H1 (cell line): ENCODE data around the gene MACF1. TPM values are rescaled to one million over a fixed set of nuclear protein-coding genes. Genes with fewer than 3 reads are reported as not detected.

Source experiments
- CTCF ChIA-PET: fragments of 300-600 bp; sonication (Branson Sonifier 250); formaldehyde crosslinking; loops from one replicate; lab custom pipeline; 2021; ENCODE audit not compliant: partially characterized antibody; lab: Charles Lee
- POLR2A ChIA-PET: fragments of 300-600 bp; sonication (Branson Sonifier 250); formaldehyde crosslinking; loops from one replicate; lab custom pipeline; 2021; ENCODE audit warnings: inconsistent platforms; ENCODE audit not compliant: partially characterized antibody; lab: Charles Lee
- DNase-seq, 2 experiments: peaks; one replicate each; pipeline versions ENCODE4 v3.0.0 to v3.0.0-alpha.2; 2010 to 2022; ENCODE audit warnings: low spot score in 2 of 2, low read depth in 1 of 2, mixed read lengths in 1 of 2
- FAIRE-seq: peaks from 2 replicates; lab custom pipeline; 2011; peaks lifted over from hg19 to GRCh38; lab: Jason Lieb, UNC
- H2AFZ ChIP-seq: 2 replicates; pipeline ENCODE4 v1.8.1; 2012; ENCODE audit warnings: low read length, inconsistent platforms
- H2AK5ac ChIP-seq: 2 replicates; pipeline ENCODE4 v1.6.1; 2013; ENCODE audit warnings: low read depth, low read length
- H2BK120ac ChIP-seq: replicated peaks from 2 replicates; pipeline ENCODE3; 2013; ENCODE audit warnings: low read depth, low read length, inconsistent platforms
- H2BK12ac ChIP-seq: 2 replicates; pipeline ENCODE4 v1.6.1; 2013; ENCODE audit warnings: low read depth, low read length
- H2BK15ac ChIP-seq: 2 replicates; pipeline ENCODE4 v1.6.1; 2013; ENCODE audit warnings: low read length
- H2BK20ac ChIP-seq: 2 replicates; pipeline ENCODE4 v1.6.1; 2013; ENCODE audit warnings: low read length
- H2BK5ac ChIP-seq: 2 replicates; pipeline ENCODE4 v1.6.1; 2013; ENCODE audit warnings: low read depth, low read length
- H3K14ac ChIP-seq: 2 replicates; pipeline ENCODE4 v1.6.1; 2013; ENCODE audit warnings: inconsistent platforms; ENCODE audit not compliant: insufficient read length
- H3K18ac ChIP-seq: 2 replicates; pipeline ENCODE4 v1.6.1; 2013; ENCODE audit warnings: low read length; ENCODE audit errors: extremely low read depth
- H3K23ac ChIP-seq: 2 replicates; pipeline ENCODE4 v1.6.1; 2013; ENCODE audit warnings: inconsistent platforms; ENCODE audit not compliant: insufficient read length
- H3K23me2 ChIP-seq: 2 replicates; pipeline ENCODE4 v1.6.1; 2013; ENCODE audit warnings: low read depth, low read length
- H3K27ac ChIP-seq: 2 replicates; pipeline ENCODE4 v1.6.1; 2011; ENCODE audit warnings: low read depth, low read length, inconsistent platforms
- H3K27me3 ChIP-seq, 4 experiments: replicated peaks in 1 of 4; 1 replicate in 1 of 4; 2 replicates in 3 of 4; pipeline versions ENCODE4 v1.6.1 to v1.8.1; 2011 to 2013; ENCODE audit warnings: low read length in 3 of 4, mild to moderate bottlenecking in 3 of 4, inconsistent platforms in 2 of 4, mixed read lengths in 2 of 4, moderate library complexity in 1 of 4; ENCODE audit not compliant: control insufficient read depth in 3 of 4, insufficient read depth in 3 of 4; ENCODE audit errors: extremely low read depth in 1 of 4
- H3K36me3 ChIP-seq, 4 experiments: 2 replicates each; pipeline versions ENCODE4 v1.6.1 to v1.8.1; 2011 to 2013; ENCODE audit warnings: mild to moderate bottlenecking in 4 of 4, low read length in 3 of 4, moderate library complexity in 2 of 4, control low read depth in 1 of 4, inconsistent platforms in 1 of 4; ENCODE audit not compliant: insufficient read depth in 4 of 4, control insufficient read depth in 2 of 4
- H3K4ac ChIP-seq: replicated peaks from 2 replicates; pipeline ENCODE3; 2013; ENCODE audit warnings: low read length, low read depth, mixed read lengths, inconsistent platforms; ENCODE audit not compliant: insufficient read length
- H3K4me1 ChIP-seq, 4 experiments: replicated peaks in 1 of 4; 1 replicate in 1 of 4; 2 replicates in 3 of 4; pipeline versions ENCODE4 v1.6.1 to v1.8.1; 2011 to 2013; ENCODE audit warnings: low read length in 3 of 4, inconsistent platforms in 2 of 4, mixed read lengths in 1 of 4; ENCODE audit not compliant: insufficient read depth in 4 of 4, control insufficient read depth in 3 of 4
- H3K4me2 ChIP-seq, 2 experiments: 2 replicates each; pipeline versions ENCODE4 v1.6.1 to v1.8.1; 2011 to 2013; ENCODE audit warnings: low read depth in 2 of 2, low read length in 2 of 2, control low read depth in 1 of 2, inconsistent platforms in 1 of 2, mild to moderate bottlenecking in 1 of 2; ENCODE audit not compliant: insufficient read depth in 1 of 2
- H3K4me3 ChIP-seq, 4 experiments: fragments of 200-600, 300-600 bp in 1 of 4; sonication (generic), shearing (Covaris generic), sonication (Bioruptor Twin) in 1 of 4; 2 replicates each; pipeline versions ENCODE4 v1.5.1 to v1.8.1; 2011 to 2016; ENCODE audit warnings: low read length in 4 of 4, low read depth in 3 of 4, control low read depth in 2 of 4, inconsistent platforms in 2 of 4, mild to moderate bottlenecking in 2 of 4, mixed read lengths in 1 of 4, moderate library complexity in 1 of 4; ENCODE audit not compliant: insufficient read depth in 2 of 4; ENCODE audit errors: extremely low read depth in 1 of 4
- H3K56ac ChIP-seq: replicated peaks from 2 replicates; pipeline ENCODE3; 2013; ENCODE audit warnings: low read depth, mild to moderate bottlenecking, mixed read lengths, low read length, inconsistent platforms; ENCODE audit not compliant: insufficient read length
- H3K79me1 ChIP-seq: 2 replicates; pipeline ENCODE4 v1.6.1; 2013; ENCODE audit warnings: low read depth, low read length, control low read depth
- H3K79me2 ChIP-seq, 2 experiments: 2 replicates each; pipeline versions ENCODE4 v1.6.1 to v1.8.1; 2012 to 2013; ENCODE audit warnings: low read length in 2 of 2, mild to moderate bottlenecking in 2 of 2, inconsistent platforms in 1 of 2; ENCODE audit not compliant: insufficient read depth in 2 of 2, control insufficient read depth in 1 of 2
- H3K9ac ChIP-seq, 4 experiments: replicated peaks in 1 of 4; 1 replicate in 1 of 4; 2 replicates in 3 of 4; pipeline versions ENCODE4 v1.6.1 to v1.8.1; 2011 to 2013; ENCODE audit warnings: low read depth in 3 of 4, low read length in 3 of 4, control low read depth in 2 of 4, mild to moderate bottlenecking in 2 of 4, moderate library complexity in 2 of 4, inconsistent platforms in 1 of 4; ENCODE audit errors: extremely low read depth in 1 of 4
- H3K9me3 ChIP-seq, 2 experiments: 2 replicates each; pipeline versions ENCODE4 v1.6.1 to v1.8.1; 2012 to 2013; ENCODE audit warnings: mild to moderate bottlenecking in 2 of 2, moderate library complexity in 2 of 2, control low read depth in 1 of 2, inconsistent platforms in 1 of 2, low read depth in 1 of 2, low read length in 1 of 2, mixed read lengths in 1 of 2; ENCODE audit not compliant: insufficient read depth in 2 of 2
- H4K20me1 ChIP-seq, 2 experiments: replicated peaks in 1 of 2; 2 replicates each; pipeline versions ENCODE3 to v1.8.1; 2011 to 2013; ENCODE audit warnings: inconsistent platforms in 2 of 2, low read length in 2 of 2, mild to moderate bottlenecking in 1 of 2; ENCODE audit not compliant: insufficient read depth in 2 of 2, control insufficient read depth in 1 of 2
- H4K5ac ChIP-seq: 2 replicates; pipeline ENCODE4 v1.6.1; 2013; ENCODE audit warnings: low read length, low read depth, mixed read lengths, inconsistent platforms; ENCODE audit not compliant: insufficient read length
- H4K8ac ChIP-seq: 2 replicates; pipeline ENCODE4 v1.8.0; 2013; ENCODE audit warnings: mild to moderate bottlenecking, moderate library complexity, low read length, inconsistent platforms; ENCODE audit not compliant: insufficient read depth; ENCODE audit errors: extremely low read depth
- H4K91ac ChIP-seq: replicated peaks from 2 replicates; pipeline ENCODE3; 2013; ENCODE audit warnings: low read length, mixed read lengths, inconsistent platforms; ENCODE audit not compliant: insufficient read length
- TCF12 ChIP-seq: IDR thresholded peaks from 2 replicates; pipeline ENCODE4 v1.6.1; 2011; ENCODE audit warnings: low read depth, mild to moderate bottlenecking, low read length
- WGBS, 2 experiments: shearing (Covaris generic) in 1 of 2; methylation state at CpG; one replicate each; pipeline versions ENCODE4 v1.1.6 to v1.1.7; 2013 to 2015; ENCODE audit warnings: low lambda C conversion rate in 2 of 2, mixed read lengths in 2 of 2, inconsistent platforms in 1 of 2, low coverage in 1 of 2, missing lambda C conversion rate in 1 of 2; ENCODE audit not compliant: insufficient replicate concordance in 2 of 2, insufficient coverage in 1 of 2, insufficient read length in 1 of 2; ENCODE audit errors: extremely low coverage in 1 of 2, missing lambda C conversion rate in 1 of 2; 5-methylcytosine and 5-hydroxymethylcytosine counted together
- polyA plus RNA-seq, 7 experiments: library from polyadenylated mRNA; depleted of rRNA in 3 of 7; stranded (reverse) in 5 of 7; unstranded in 2 of 7; fragments of >200 nt in 5 of 7; fragments of 200-250 nt in 2 of 7; gene quantifications; 1 replicate in 5 of 7; 2 replicates in 1 of 7; 4 replicates in 1 of 7; pipeline versions ENCODE4 v1.2.1 to v1.2.3, GENCODE V29; 2011 to 2013; ENCODE audit warnings: missing spikeins in 2 of 7, mixed read lengths in 2 of 7
- total RNA-seq: library from RNA; stranded (reverse); fragmentation: NEBNext Ultra II Directional; extraction: Animal tissue kit (Norgen Biotek cat#: 25700); gene quantifications from 2 replicates; pipeline ENCODE4 v1.2.1, GENCODE V29; 2021

MACF1 gene
- total and polyA plus RNA-seq, 2 of the 8 experiments (the other 6 are each of a cell fraction or from before 2014, with no cell fraction given) = 59.8 to 285 TPM

DNA sequence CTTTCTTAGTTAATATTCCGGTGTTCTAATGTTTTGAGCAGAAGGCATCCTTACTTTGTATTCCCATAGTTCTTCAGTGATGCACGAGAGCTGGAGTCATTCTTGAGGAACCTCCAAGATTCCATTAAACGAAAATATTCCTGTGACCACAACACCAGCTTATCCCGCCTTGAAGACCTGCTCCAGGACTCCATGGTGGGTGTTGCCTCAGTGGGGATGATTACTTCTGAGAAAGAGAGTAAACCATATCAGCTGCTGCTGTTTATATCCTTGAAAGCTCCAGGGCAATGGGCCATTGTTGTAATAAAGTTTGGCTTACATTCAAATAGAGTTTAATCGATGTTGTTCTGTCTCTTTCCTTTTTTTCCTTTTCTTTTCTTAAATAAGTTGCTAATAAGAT is 93.1 kb downstream of the MACF1 start:
- Histone ChIP-seq H4K91ac (no peak overlapping the region), H4K8ac (no peak overlapping the region), H4K5ac (no peak overlapping the region), H2BK20ac (no peak overlapping the region), H4K20me1 (peaks cover 0 to 2% of the 10 kb centered on the region in 2 experiments), H3K4me3 (no peak overlapping the region), H3K14ac (no peak overlapping the region), H2BK12ac (no peak overlapping the region), H3K4me2 (no peak overlapping the region), H3K4ac (no peak overlapping the region), H3K18ac (no peak overlapping the region), H3K36me3 (peaks cover 26 to 77% (median 55%) of the 10 kb centered on the region in 4 experiments), H3K23ac (no peak overlapping the region), H2BK5ac (no peak overlapping the region), H3K9ac (no peak overlapping the region), H3K27me3 (no peaks in the 10 kb centered on the region), H2AK5ac (no peak overlapping the region), H2BK120ac (no peak overlapping the region), H3K4me1 (no peaks in the 10 kb centered on the region), H2BK15ac (no peak overlapping the region), H3K23me2 (no peaks in the 10 kb centered on the region), H2AFZ (no peak overlapping the region), H3K56ac (no peak overlapping the region), H3K9me3 (no peaks in the 10 kb centered on the region), H3K27ac (no peak overlapping the region), H3K79me1 (no peaks in the 10 kb centered on the region), H3K79me2 (no peaks in the 10 kb centered on the region)
- POLR2A ChIA-PET = no interaction called here
- no peak for FAIRE-seq
- no peak for DNase-seq
- TF ChIP-seq TCF12 = no peak
- WGBS, 2 experiments = 79% methylated on average over 5 of the region's 5 CpGs; no CpG with 5 or more reads in 1 of the 2 experiments
- CTCF ChIA-PET = interaction anchor here (1.0 to 1.5 kb wide), 3 partner anchors 9 to 199 kb away, joined by 3 to 4 read pairs (median 3); no protein-coding TSS in a partner anchor
